Erythroblast (primary cell): Measurements from ENCODE around the gene ANKRD60.

Experiments used
- GATA1 ChIP-seq: IDR thresholded peaks from 2 replicates; pipeline ENCODE4 v1.6.1; 2011; ENCODE audit warnings: low read depth, mild to moderate bottlenecking, control low read depth, low read length, moderate library complexity
- POLR2A ChIP-seq: IDR thresholded peaks from 2 replicates; pipeline ENCODE4 v1.6.1; 2011; ENCODE audit warnings: mild to moderate bottlenecking, low read length

- TF ChIP-seq POLR2A = no peak
- no peak for TF ChIP-seq GATA1
Observed at GRCh38 chr20:58173091-58173490, 55.4 kb downstream of the ANKRD60 start.
